GM19467 (cell line): ENCODE results near the gene ALOX12.
A peak's percentile ranks its signal among the peaks of the same experiment; 100 is the strongest.

Experiments used
- ATAC-seq: cut with Tn5 transposase; IDR thresholded peaks from one replicate; pipeline ENCODE4 v1.9.1; 2021; ENCODE audit warnings: mild to moderate bottlenecking, moderate library complexity; ENCODE audit not compliant: unreplicated experiment

Gene ALOX12

DNA sequence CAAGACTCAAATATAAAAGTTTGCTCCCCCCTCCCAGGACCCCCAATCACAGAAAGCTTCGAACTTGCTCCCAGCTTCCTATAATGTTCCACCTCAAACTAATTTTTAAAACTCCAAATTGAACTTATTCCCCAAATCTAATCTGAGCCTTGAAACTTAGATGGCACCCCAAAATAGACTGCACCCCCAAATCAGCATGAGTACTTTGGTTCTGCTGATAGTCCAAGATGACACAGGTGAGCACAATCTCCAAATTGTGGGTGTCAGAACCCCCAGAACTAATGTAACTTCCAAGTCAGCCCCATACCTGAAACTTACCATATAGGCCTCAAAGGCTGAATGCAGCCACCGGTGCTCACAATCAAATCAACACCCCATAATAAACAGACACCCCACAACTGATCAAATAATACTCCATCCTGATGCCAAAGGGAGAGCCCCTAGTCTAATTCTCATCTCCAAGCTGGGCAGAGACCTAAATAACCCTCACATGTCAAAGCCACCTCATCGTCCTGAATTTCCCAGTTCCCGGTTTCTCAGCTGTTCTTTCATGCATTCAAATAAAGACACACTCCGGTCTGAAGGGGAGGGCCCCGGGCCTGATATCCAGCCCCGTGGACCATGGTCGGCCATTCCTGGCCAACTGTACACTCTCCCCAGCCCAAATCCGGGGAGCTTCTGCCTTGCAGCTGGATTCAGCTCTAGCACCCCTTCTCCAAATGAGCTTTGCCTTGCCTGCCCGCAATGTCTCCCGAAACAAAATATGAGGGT, 25.2 kb downstream of the ALOX12 start:
- ATAC-seq, result no peak

DNA sequence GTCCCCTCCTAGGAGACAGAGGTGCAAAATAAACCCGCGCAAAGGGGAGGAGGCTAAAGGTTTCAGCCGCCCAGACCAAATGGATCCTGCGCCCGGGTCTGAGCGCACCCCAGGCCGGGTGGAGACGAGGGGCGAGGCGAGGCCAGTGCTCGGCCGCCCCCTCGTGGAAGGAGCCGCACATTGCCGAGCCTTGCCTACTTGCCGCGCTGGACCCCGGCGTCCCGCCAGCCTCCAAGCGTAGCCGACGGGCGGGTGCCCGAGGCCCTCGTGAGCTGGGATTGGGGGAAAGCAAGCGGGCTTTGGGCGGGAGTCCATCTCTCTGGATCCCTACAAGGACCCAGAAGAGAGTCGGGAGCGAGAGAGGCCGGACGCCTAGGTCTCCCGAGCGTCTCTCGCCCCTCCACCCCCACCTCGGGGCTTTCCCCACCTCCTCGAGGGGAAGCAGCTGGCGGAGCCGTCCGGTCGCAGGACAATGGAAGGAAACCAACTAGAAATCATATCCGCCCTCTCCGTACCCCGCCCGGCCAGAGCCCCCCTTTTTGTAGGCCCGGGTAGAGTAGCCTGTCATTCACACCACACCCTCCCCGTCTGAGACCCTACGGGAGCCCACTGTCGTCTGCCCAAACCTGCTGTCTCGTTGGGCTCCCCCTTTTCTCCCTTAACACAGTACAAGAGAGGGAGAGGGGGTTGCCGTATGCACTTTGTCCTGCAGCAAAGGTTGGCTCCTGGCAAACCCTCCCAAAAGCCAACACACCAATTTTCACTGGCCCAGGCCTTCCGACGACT, 26.3 kb downstream of the ALOX12 start:
- no peak for ATAC-seq

DNA sequence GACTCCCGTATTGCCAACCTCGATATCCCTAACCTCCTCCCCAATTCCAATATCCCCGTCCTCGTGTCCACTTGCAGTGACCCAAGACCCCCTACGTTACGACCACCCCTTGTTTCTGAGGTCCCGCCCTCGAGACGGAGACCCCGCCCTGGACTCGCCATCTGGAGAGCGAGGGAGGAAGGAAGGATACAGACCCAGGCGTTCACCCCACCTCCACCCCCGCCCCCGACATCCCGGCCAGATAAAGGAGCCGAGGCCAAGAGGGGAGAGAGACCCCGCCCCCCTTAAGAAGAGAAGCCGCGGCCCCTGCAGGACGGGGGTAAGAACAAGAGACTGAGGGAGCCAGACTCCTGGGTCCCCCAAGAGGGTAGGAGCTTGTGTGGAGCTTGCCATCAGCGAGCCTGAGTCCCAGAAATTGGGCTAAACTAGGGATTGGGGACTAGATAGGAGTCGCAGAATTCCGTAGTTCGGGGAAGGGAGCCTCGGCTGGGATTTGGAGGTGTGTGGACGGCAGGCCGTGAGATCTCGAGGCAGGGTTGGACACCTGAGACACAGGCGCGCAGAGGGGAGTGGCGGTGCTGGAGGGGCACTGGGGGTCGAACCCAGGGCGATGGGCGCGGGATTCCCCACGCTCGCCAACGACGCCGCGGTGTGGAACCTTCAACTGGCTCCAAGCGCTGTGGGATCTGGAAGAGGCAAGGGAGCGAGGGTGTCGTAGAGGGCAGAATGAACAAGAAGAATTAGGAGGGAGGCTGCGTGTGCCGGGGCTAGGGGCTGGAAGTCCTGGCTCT, 27.1 kb downstream of the ALOX12 start, which contains the start of gene BCL6B:
BCL6B (plus strand) TSS at position 270 of the 791 bp plus-strand sequence. CDS start 622 bp downstream, outside the sequence.
- ATAC-seq, result no peak

DNA sequence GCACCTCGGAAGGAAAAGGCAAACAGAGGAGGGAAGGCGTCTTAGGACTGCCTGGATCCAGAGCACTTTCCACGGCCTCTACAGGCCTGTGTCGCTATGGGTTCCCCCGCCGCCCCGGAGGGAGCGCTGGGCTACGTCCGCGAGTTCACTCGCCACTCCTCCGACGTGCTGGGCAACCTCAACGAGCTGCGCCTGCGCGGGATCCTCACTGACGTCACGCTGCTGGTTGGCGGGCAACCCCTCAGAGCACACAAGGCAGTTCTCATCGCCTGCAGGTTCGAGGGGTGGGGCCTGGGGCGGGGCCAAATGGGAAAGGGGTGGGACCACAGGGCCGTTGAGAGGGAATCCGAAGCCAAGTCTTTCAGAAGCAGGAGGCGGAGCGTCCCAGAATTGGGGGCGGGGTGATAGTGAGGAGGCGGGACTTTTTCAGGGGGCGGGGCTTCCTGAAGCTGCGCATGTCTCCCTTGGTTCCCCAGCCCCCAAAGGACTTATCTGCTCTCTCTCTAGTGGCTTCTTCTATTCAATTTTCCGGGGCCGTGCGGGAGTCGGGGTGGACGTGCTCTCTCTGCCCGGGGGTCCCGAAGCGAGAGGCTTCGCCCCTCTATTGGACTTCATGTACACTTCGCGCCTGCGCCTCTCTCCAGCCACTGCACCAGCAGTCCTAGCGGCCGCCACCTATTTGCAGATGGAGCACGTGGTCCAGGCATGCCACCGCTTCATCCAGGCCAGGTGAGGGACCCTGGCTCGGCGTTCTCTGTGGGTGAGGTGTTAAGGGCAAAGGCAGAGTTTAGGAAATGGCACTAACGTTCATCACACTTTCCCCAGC, 27.9 kb downstream of the ALOX12 start:
- no peak for ATAC-seq

DNA sequence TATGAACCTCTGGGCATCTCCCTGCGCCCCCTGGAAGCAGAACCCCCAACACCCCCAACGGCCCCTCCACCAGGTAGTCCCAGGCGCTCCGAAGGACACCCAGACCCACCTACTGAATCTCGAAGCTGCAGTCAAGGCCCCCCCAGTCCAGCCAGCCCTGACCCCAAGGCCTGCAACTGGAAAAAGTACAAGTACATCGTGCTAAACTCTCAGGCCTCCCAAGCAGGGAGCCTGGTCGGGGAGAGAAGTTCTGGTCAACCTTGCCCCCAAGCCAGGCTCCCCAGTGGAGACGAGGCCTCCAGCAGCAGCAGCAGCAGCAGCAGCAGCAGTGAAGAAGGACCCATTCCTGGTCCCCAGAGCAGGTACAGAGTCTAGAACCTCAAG, 28.5 kb downstream of the ALOX12 start:
- no peak for ATAC-seq

DNA sequence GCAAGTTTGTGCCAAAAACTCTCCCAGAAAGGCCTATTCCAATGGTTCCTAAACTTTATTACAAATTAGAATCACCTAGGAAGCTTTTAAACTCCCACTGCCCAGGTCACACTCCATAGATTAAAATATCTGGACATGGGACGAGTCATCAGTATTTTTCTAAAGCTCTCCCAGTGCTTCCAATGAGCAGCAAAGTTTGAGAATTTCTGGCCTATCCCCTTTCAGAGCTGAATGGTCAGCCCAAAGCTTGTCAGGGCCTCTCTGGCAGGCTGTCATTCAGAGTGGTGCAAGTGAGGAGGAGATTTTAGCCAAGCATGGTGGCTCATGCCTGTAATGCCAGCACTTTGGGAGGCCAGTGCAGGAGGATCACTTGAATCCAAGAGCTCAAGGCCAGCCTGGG, 29.4 kb downstream of the ALOX12 start:
- no peak for ATAC-seq

DNA sequence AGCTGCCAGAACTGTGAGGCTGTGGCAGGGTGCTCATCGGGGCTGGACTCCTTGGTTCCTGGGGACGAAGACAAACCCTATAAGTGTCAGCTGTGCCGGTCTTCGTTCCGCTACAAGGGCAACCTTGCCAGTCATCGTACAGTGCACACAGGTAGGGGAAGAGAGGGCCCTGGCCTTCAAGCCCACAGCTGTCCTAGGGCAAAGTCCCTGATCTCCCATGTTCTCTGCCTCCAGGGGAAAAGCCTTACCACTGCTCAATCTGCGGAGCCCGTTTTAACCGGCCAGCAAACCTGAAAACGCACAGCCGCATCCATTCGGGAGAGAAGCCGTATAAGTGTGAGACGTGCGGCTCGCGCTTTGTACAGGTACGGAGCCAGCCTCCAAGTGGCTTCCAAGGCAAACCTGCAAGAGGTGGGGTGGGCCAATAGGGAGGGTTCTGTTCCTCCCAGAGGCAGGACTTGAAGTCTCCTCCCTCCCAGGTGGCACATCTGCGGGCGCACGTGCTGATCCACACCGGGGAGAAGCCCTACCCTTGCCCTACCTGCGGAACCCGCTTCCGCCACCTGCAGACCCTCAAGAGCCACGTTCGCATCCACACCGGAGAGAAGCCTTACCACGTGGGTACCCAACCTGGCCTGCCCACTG, 30.7 kb downstream of the ALOX12 start:
- no peak for ATAC-seq

DNA sequence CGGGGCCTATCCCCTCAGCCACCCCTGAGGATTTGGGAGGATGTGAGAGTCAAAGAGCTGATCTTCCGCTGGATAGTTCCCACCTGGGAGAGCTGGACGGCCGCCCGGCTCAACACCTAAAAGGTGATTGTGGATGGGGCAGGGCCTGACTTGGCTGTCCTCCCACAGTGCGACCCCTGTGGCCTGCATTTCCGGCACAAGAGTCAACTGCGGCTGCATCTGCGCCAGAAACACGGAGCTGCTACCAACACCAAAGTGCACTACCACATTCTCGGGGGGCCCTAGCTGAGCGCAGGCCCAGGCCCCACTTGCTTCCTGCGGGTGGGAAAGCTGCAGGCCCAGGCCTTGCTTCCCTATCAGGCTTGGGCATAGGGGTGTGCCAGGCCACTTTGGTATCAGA, 31.5 kb downstream of the ALOX12 start:
- ATAC-seq, result no peak

DNA sequence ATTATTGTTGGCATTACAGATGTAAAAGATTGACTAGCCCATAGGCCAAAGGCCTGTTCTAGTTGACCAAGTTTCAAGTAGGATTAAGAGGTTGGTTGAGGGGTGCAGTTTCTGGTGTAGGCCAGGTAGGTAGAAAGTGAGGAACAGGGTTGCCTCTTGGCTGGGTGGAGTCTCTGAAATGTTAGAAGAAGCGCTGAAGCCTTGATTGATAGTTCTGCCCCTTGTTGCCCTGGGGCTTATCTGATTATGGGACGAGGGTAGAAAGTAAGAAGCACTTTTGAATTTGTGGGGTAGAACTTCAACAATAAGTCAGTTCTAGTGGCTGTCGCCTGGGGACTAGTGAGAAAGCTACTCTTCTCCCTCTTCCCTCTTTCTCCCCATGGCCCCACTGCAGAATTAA, 33.2 kb downstream of the ALOX12 start:
- no peak for ATAC-seq

DNA sequence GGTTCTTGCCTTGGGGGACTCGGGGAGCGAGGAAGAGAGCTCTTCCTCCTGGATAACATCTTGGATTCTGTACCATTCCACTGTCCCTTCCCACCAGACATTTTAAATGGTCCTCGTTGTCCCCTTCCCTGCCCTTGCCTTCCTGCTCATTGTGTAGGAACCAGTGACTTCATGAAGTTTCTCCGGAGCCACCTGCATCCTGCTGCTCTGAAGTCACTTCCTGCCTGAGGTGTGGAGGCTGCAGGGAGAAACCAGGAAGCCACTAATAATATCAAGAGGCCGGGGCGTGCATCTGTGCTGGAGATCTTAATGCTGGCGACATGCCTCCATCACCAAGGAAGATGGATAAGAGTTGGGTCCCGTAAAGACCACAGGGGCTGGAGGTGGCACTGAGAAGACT, 33.8 kb downstream of the ALOX12 start:
- ATAC-seq, result no peak

DNA sequence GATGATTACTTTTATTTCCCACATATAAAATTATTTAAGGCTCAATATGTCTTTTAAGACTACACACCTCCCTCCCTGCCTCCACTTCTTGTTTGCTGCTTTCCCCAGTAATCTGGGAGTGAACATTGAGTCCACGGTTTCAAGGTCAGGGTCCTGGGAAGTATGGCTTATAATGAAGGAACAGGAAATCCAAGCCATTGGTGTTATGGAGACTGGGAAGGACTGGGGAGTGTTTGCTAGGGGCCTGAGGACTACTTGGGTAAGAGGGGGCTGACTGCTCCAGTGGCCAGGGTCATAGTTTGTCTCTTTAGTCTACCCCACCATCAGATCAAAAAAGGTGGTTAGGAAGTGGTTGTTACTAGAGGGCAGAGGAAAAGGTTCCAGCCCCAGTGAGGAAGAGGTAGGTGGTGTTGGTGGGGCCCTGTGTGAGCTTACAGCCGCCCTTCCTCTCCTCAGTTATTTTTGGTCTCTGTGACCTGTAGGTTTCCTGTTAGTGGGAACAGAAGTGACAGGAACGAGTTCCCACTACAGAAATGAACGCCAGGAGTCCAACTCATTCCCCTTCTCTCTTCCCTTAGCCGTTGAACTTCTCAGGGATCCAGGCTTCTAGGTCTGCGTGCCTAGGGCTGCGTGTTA, 39.2 kb downstream of the ALOX12 start:
- ATAC-seq, result no peak

DNA sequence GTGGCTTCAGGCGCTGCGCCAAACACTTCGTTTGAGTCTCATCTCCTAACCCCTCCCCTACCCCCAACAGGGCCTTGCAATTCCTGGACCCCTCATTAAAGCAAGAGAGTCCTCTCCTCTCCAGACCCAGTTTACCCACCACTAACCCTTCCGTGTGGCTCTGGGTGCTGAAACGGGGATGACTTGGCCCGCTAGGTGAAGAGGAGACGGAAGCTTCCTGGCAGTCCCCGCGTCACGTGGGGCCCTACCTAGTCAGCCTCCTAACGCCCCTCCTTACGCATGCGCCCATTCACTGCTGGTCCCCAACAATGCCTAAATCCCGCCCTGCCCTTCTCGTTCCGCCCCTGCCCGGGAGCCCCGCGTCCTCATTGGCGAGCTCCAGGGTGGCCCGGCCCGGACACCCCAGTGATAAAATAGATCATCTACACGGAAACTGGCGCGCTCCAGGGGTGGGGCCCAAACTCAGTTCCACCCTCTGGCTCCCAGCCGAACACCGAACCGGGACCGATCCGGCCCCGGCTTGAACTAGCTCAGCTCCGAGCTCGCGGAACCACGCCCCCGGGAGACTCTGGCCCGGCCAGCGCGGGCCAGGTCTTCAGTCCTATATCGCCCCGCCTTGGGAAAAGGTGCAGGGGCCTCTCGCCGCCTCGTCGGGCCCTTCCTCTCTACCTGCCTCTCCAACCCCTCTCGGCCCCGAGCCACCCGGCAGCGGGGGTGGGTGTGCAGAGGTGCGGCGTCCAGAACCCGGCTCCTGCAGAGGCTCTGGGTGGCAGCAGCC, 39.9 kb downstream of the ALOX12 start, which contains the start of gene SLC16A13:
SLC16A13 (plus strand) TSS at position 425 of the 778 bp plus-strand sequence. CDS start 368 bp downstream, outside the sequence.
- peak; percentile 86 for ATAC-seq

DNA sequence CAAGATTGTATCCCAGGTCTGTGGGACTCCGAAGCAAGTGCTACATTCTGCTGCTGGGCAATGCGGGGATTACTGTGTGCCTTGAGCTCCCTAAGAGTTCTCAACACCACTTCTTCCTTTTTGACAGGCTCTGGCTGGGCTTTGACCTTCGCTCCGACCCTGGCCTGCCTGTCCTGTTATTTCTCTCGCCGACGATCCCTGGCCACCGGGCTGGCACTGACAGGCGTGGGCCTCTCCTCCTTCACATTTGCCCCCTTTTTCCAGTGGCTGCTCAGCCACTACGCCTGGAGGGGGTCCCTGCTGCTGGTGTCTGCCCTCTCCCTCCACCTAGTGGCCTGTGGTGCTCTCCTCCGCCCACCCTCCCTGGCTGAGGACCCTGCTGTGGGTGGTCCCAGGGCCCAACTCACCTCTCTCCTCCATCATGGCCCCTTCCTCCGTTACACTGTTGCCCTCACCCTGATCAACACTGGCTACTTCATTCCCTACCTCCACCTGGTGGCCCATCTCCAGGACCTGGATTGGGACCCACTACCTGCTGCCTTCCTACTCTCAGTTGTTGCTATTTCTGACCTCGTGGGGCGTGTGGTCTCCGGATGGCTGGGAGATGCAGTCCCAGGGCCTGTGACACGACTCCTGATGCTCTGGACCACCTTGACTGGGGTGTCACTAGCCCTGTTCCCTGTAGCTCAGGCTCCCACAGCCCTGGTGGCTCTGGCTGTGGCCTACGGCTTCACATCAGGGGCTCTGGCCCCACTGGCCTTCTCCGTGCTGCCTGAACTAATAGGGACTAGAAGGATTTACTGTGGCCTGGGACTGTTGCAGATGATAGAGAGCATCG, 42.4 kb downstream of the ALOX12 start:
- no peak for ATAC-seq

DNA sequence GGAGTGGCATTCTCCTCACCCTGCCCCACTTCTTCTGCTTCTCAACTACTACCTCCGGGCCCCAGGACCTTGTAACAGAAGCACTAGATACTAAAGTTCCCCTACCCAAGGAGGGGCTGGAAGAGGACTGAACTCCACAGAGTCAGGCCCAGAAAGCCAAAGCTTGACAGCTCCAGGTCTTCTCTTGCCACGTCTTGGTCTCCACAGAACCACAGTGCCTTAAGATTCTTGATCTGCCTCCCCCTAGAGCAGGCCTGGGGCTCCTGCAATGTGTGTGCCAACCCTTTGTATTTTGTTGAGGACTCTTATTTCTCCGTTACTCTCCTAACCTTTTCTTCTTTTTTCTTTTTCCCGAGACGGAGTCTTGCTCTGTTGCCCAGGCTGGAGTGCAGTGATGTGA, 44.0 kb downstream of the ALOX12 start:
- ATAC-seq, result no peak

DNA sequence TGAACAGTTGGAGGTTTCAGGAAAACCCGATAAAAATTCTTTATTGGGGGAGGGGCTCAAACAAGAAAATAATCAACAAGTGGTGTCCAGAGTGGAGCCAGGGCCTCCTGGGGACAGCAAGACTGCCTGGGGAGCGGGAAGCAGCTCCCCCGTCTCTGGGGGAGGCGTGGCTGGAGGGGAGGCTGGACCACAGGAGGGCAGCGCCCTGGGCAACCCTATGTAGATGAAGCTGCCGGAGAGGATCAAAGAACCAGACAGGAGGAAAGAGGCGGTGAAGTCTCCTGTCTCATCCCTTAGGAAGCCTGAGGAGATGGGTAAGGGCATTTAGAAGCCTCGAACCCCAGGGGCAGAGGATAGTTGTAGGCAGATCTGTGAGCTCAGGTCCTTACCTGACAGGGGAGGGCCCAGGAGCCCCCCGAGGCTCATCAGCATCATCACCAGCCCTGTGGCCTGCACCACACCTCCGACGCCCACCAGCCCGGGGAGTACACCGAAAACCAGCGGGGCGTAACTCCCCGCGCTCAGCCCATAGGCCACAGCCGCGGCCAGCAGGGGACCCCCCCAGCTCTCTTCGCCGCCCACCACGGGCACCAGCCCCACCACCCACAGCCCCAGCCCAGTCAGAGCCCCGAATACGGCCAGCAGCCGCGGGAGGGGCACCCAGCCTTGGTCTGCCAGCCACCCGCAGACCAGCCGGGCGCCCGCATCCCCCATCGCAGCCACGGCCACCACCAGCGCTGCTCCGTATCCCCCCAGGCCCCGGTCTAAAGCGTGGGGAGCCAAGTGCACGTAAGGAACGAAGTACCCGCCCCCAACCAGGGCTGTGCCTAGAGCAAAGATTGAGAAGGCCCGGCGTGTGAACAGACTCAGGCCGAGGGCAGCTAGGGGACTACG, 46.0 kb downstream of the ALOX12 start:
- no peak for ATAC-seq

DNA sequence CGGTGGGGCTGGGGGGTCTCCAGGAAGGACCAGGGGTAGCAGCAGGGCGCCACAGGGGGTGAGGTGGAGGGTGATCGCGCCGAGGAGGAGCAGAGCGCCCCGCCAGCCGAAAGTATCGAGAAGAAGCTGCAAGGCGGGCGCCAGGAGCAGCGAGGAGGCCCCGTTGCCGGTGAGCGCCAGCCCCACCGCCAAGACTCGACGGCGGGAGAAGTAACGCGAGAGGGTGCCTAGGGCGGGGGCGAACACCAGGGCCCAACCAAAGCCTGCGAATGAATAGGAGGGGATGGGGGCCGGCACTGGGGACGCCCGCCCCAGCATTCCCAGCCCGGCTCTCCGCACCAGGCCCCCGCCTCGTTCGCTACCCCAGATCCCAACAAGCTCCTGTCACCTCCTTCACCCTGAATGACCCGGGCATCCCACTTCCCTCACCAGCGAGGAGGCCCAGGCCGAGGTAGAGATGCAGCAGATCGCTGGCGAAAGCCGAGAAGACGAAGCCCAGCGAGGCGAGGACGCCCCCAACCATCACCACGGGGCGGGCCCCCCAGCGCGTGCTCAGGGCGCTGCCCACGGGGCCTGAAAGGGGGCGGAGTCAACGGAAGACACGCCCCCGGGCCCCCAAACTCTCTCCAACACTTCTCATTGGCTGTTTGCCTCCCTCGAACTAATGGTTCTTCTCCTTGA, 46.8 kb downstream of the ALOX12 start:
- ATAC-seq, result no peak
